Measurements from ENCODE around the gene TRAPPC5.

Gene TRAPPC5

DNA sequence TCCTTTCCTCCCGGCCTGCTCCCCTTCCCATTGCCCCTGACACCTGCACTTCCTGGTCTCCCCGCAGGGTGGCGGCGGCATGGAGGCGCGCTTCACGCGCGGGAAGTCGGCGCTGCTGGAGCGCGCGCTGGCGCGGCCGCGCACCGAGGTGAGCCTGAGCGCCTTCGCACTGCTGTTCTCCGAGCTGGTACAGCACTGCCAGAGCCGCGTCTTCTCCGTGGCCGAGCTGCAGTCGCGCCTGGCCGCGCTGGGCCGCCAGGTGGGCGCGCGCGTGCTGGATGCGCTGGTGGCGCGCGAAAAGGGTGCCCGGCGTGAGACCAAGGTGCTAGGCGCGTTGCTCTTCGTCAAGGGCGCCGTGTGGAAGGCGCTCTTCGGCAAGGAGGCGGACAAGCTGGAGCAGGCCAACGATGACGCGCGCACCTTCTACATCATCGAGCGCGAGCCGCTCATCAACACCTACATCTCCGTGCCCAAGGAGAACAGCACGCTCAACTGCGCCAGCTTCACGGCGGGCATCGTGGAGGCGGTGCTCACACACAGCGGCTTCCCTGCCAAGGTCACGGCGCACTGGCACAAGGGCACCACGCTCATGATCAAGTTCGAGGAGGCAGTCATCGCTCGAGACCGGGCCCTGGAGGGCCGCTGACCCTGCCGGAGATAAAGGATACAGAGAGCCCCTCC, 1.7 kb downstream of the TRAPPC5 start:
- no peak for DNase-seq (ENCODE audit: extremely low spot score)
- TF ChIP-seq FOXM1 (IDR thresholded peaks at IDR 0.05; ENCODE audit: borderline replicate concordance) (no peak), BHLHE40 (IDR thresholded peaks at IDR 0.05; ENCODE audit: borderline replicate concordance) (no peak), FOXK2 (IDR thresholded peaks at IDR 0.05) (no peak), SP1 (IDR thresholded peaks at IDR 0.05) (no peak), HDGF (IDR thresholded peaks at IDR 0.05; ENCODE audit: borderline replicate concordance) (no peak)
- POLR2A ChIA-PET = no interaction called here
- CTCF ChIA-PET = interaction anchor here (0.6 kb wide), 1 partner anchor 1061 kb away, joined by 3 read pairs; no protein-coding TSS in a partner anchor

DNA sequence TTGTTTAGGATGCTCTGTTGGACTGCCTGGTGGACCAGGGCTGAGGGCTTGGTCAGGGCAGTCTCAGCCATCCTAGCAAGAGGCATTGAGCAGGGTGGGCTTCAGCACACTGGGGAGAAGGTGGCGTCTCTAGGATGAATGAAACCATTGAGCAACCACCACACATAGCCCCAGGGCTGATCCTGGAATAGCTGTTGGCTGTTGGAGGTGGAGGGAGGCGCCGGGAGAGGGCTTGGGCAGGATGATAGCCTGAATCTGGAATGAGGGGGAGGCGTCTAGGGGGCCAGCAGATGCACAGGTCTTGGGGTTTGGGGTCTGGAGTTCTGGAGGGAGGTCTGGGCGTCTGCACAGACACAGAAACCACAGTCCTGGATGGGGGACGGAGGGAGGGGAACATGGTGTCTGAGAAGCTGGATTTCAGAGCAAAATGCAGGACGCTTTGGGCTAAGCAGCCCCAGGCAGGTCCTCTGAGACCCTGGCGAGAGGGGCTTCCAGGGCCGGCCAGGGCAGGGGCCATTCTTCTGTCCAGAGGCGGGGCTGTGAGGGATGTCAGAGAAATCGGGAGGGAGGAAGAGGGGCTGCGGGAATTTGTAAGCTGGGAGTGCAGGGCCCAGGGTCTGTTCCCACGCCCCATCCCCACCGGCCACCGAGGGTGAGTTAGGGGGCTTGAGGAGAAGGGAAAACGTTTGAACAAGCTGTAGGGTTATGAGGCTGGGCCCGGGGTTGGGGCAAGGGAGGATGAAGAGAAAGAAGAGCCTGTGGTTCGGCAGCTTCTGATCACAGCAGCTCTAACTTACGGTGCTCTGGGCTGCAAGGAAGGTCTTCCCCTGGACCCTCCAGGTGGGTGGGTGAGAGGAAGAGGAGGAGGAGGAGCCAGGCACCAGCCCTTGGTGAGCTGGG, 5.2 kb downstream of the TRAPPC5 start:
- CTCF ChIA-PET = interaction anchor here (1.2 to 1.5 kb wide), 2 partner anchors 114 to 117 kb away, joined by 5 to 9 read pairs; no protein-coding TSS in a partner anchor

GRCh38 chr19:7687177-7687576, 6.5 kb downstream of the TRAPPC5 start:
- ChIA-PET CTCF (no interaction called here), POLR2A (no interaction called here)
- no peak for DNase-seq (ENCODE audit: extremely low spot score)
- TF ChIP-seq HDGF (IDR thresholded peaks at IDR 0.05; ENCODE audit: borderline replicate concordance) (no peak), FOXM1 (IDR thresholded peaks at IDR 0.05; ENCODE audit: borderline replicate concordance) (no peak), FOXK2 (IDR thresholded peaks at IDR 0.05) (no peak), CTBP1 (IDR thresholded peaks at IDR 0.05; ENCODE audit: borderline replicate concordance) (no peak)

More for the DNA sequence above, 5.2 kb downstream of the TRAPPC5 start:
- TF ChIP-seq, protein P1, sequence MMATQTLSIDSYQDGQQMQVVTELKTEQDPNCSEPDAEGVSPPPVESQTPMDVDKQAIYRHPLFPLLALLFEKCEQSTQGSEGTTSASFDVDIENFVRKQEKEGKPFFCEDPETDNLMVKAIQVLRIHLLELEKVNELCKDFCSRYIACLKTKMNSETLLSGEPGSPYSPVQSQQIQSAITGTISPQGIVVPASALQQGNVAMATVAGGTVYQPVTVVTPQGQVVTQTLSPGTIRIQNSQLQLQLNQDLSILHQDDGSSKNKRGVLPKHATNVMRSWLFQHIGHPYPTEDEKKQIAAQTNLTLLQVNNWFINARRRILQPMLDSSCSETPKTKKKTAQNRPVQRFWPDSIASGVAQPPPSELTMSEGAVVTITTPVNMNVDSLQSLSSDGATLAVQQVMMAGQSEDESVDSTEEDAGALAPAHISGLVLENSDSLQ (IDR thresholded peaks at IDR 0.05) = no peak
- no peak for TF ChIP-seq LEF1 (IDR thresholded peaks at IDR 0.05; ENCODE audit: borderline replicate concordance)
- no peak for TF ChIP-seq BHLHE40 (IDR thresholded peaks at IDR 0.05; ENCODE audit: borderline replicate concordance)
- no peak for TF ChIP-seq FOXM1 (IDR thresholded peaks at IDR 0.05; ENCODE audit: borderline replicate concordance)
- no peak for TF ChIP-seq TARDBP (IDR thresholded peaks at IDR 0.05)
- DNase-seq (ENCODE audit: extremely low spot score) = no peak
- POLR2A ChIA-PET = interaction anchor here (1.2 kb wide), 1 partner anchor 11 kb away, joined by 3 read pairs; no protein-coding TSS in a partner anchor

DNA sequence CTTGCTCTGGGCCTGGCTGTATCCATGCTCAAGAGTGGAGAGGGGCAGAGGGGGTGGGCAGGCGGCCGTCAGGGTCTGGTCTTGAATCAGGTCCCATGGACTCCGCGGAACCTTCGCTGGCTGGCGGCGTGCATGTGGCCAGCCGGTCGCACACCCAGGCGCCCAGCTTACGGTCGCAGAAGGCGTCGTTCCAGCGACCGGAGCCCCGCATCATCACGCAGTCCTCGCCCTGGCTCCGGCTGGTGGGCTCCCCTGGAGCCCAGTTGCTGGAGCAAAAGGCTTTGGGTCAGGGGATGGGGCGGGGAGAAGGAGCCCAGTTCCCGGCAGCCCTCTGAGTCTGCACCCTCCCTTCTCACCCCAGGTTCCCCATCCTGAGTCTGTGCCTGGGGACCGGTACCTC, 8.5 kb downstream of the TRAPPC5 start:
- no peak for DNase-seq (ENCODE audit: extremely low spot score)
- ChIA-PET CTCF (no interaction called here), POLR2A (interaction anchor here (1.4 kb wide), 1 partner anchor 9 kb away, joined by 3 read pairs; no protein-coding TSS in a partner anchor)
- no peak for TF ChIP-seq FOXK2 (IDR thresholded peaks at IDR 0.05)
- TF ChIP-seq NFRKB (IDR thresholded peaks at IDR 0.05) = no peak
- no peak for TF ChIP-seq ARNT (IDR thresholded peaks at IDR 0.05)
- TF ChIP-seq HDGF (IDR thresholded peaks at IDR 0.05; ENCODE audit: borderline replicate concordance) = no peak
- TF ChIP-seq BHLHE40 (IDR thresholded peaks at IDR 0.05; ENCODE audit: borderline replicate concordance) = no peak
- TF ChIP-seq TARDBP (IDR thresholded peaks at IDR 0.05) = no peak
- no peak for TF ChIP-seq ELF4 (IDR thresholded peaks at IDR 0.05)
- no peak for TF ChIP-seq LEF1 (IDR thresholded peaks at IDR 0.05; ENCODE audit: borderline replicate concordance)
- no peak for TF ChIP-seq L3MBTL2 (conservative IDR thresholded peaks at IDR 0.05)
- TF ChIP-seq CTBP1 (IDR thresholded peaks at IDR 0.05; ENCODE audit: borderline replicate concordance) = no peak
- TF ChIP-seq, protein P1 (IDR thresholded peaks at IDR 0.05) = no peak
- TF ChIP-seq ZNF384 (IDR thresholded peaks at IDR 0.05) = no peak
- TF ChIP-seq SP1 (IDR thresholded peaks at IDR 0.05) = no peak
- TF ChIP-seq SUZ12 (IDR thresholded peaks at IDR 0.05) = no peak

DNA sequence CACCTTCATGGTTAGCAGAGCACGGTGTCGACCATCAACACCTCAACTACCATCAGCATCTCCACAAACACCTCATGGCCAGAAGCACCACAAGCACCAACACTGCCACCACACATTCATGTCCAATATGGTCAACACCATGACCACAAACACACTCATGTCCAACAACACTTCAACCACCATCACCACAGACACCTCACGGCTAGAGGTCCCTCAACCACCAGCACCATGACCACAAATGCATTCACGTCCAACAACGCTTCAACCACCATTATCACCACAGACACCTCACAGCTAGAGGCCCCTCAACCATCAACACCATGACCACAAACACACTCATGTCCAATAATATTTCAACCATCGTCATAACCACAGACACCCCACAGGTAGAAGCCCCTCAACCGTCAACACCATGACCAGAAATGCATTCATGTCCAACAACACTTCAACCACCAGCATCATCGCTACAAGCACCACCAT, 10.2 kb downstream of the TRAPPC5 start:
- ChIA-PET POLR2A (interaction anchor here (0.6 to 0.9 kb wide), 2 partner anchors 10 to 104 kb away, joined by 3 to 4 read pairs; partner anchors contain the start of gene TRAPPC5), CTCF (no interaction called here)
- TF ChIP-seq ELF4 (IDR thresholded peaks at IDR 0.05) = no peak
- TF ChIP-seq FOXA1 (IDR thresholded peaks at IDR 0.05) = no peak
- TF ChIP-seq, protein P1 (IDR thresholded peaks at IDR 0.05) = no peak
- TF ChIP-seq L3MBTL2 (conservative IDR thresholded peaks at IDR 0.05) = no peak
- no peak for TF ChIP-seq LEF1 (IDR thresholded peaks at IDR 0.05; ENCODE audit: borderline replicate concordance)
- TF ChIP-seq SUZ12 (IDR thresholded peaks at IDR 0.05) = no peak
- no peak for TF ChIP-seq CTBP1 (IDR thresholded peaks at IDR 0.05; ENCODE audit: borderline replicate concordance)
- TF ChIP-seq HDGF (IDR thresholded peaks at IDR 0.05; ENCODE audit: borderline replicate concordance) = no peak
- TF ChIP-seq FOXK2 (IDR thresholded peaks at IDR 0.05) = no peak
- TF ChIP-seq ARNT (IDR thresholded peaks at IDR 0.05) = no peak
- DNase-seq (ENCODE audit: extremely low spot score) = no peak

DNA sequence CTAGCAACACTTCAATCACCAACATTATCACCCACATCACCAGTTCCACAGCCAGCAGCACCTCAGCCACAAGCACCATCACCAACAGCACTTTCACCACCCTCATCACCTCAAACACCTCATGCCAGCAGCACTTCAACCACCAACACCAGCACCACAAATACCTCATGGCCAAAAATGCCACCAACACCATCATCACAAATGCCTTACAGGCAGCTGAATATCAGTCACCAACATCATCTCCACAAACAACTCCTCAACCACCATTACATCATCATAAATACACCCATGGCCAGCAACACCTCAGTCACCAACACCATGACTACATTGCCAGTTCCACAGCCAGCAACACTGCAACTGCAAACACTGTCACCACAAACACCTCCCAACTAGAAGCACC, 10.9 kb downstream of the TRAPPC5 start:
- DNase-seq (ENCODE audit: extremely low spot score) = no peak
- TF ChIP-seq FOXK2 (IDR thresholded peaks at IDR 0.05) = no peak
- TF ChIP-seq SUZ12 (IDR thresholded peaks at IDR 0.05) = no peak
- no peak for TF ChIP-seq TARDBP (IDR thresholded peaks at IDR 0.05)
- no peak for TF ChIP-seq LEF1 (IDR thresholded peaks at IDR 0.05; ENCODE audit: borderline replicate concordance)
- no peak for TF ChIP-seq FOXA1 (IDR thresholded peaks at IDR 0.05)
- TF ChIP-seq ARNT (IDR thresholded peaks at IDR 0.05) = no peak
- TF ChIP-seq, protein P1 (IDR thresholded peaks at IDR 0.05) = no peak
- TF ChIP-seq L3MBTL2 (conservative IDR thresholded peaks at IDR 0.05) = no peak
- no peak for TF ChIP-seq ZNF384 (IDR thresholded peaks at IDR 0.05)
- TF ChIP-seq ELF4 (IDR thresholded peaks at IDR 0.05) = no peak
- no peak for TF ChIP-seq FOXM1 (IDR thresholded peaks at IDR 0.05; ENCODE audit: borderline replicate concordance)
- no peak for TF ChIP-seq SP1 (IDR thresholded peaks at IDR 0.05)
- TF ChIP-seq HDGF (IDR thresholded peaks at IDR 0.05; ENCODE audit: borderline replicate concordance) = no peak
- TF ChIP-seq BHLHE40 (IDR thresholded peaks at IDR 0.05; ENCODE audit: borderline replicate concordance) = no peak
- no peak for TF ChIP-seq NFRKB (IDR thresholded peaks at IDR 0.05)
- no peak for TF ChIP-seq CTBP1 (IDR thresholded peaks at IDR 0.05; ENCODE audit: borderline replicate concordance)
- ChIA-PET CTCF (no interaction called here), POLR2A (interaction anchor here (0.6 to 0.9 kb wide), 2 partner anchors 11 to 103 kb away, joined by 3 to 4 read pairs; partner anchors contain the start of gene TRAPPC5)

Measured in HEK293T (cell line).